Hepatocyte (in vitro differentiated cells): ENCODE measurements around the gene KCNQ5. TPM values are rescaled to one million over a fixed set of nuclear protein-coding genes. Genes with fewer than 3 reads are reported as not detected.

Source experiments
- DNase-seq: peaks from one replicate; pipeline ENCODE4 v3.0.0-alpha.2; 2016; ENCODE audit warnings: low spot score
- H2AFZ ChIP-seq: fragments of 200-600 bp; sonication (generic); 2 replicates; pipeline ENCODE4 v1.6.0; 2016; ENCODE audit warnings: antibody characterized with exemption, mild to moderate bottlenecking
- H3K27ac ChIP-seq: fragments of 200-600 bp; sonication (generic); 2 replicates; pipeline ENCODE4 v1.5.1; 2016; ENCODE audit warnings: mild to moderate bottlenecking
- H3K27me3 ChIP-seq: fragments of 200-600 bp; sonication (generic); 2 replicates; pipeline ENCODE4 v1.6.1; 2016
- H3K36me3 ChIP-seq: fragments of 200-600 bp; sonication (generic); replicated peaks from 2 replicates; pipeline ENCODE4 v1.5.1; 2016; ENCODE audit warnings: low read depth; ENCODE audit not compliant: insufficient read depth
- H3K4me1 ChIP-seq: fragments of 200-600 bp; sonication (generic); 2 replicates; pipeline ENCODE4 v1.5.1; 2016; ENCODE audit warnings: mild to moderate bottlenecking, moderate library complexity; ENCODE audit not compliant: insufficient read depth
- H3K4me2 ChIP-seq: fragments of 200-600 bp; sonication (generic); 2 replicates; pipeline ENCODE4 v1.6.0; 2016
- H3K4me3 ChIP-seq: fragments of 200-600 bp; sonication (generic); 2 replicates; pipeline ENCODE4 v1.5.1; 2016; ENCODE audit warnings: mild to moderate bottlenecking
- H3K79me2 ChIP-seq: fragments of 200-600 bp; sonication (generic); 2 replicates; pipeline ENCODE4 v1.6.0; 2017; ENCODE audit warnings: mild to moderate bottlenecking
- H3K9me2 ChIP-seq: fragments of 200-600 bp; sonication (generic); replicated peaks from 2 replicates; pipeline ENCODE4 v1.6.0; 2017; ENCODE audit warnings: mild to moderate bottlenecking; ENCODE audit not compliant: insufficient read depth
- H3K9me3 ChIP-seq: fragments of 200-600 bp; sonication (generic); 2 replicates; pipeline ENCODE4 v1.5.1; 2016; ENCODE audit warnings: low read depth, mild to moderate bottlenecking
- H4K20me1 ChIP-seq: fragments of 200-600 bp; sonication (generic); 2 replicates; pipeline ENCODE4 v1.6.0; 2016; ENCODE audit warnings: mild to moderate bottlenecking; ENCODE audit not compliant: insufficient read depth, poor library complexity, severe bottlenecking
- EZH2 ChIP-seq: fragments of 200-600 bp; sonication (generic); IDR thresholded peaks from 2 replicates; pipeline ENCODE4 v1.6.1; 2016; ENCODE audit warnings: antibody characterized with exemption, mild to moderate bottlenecking, borderline replicate concordance
- EZH2phosphoT487 ChIP-seq: fragments of 200-600 bp; sonication (generic); IDR thresholded peaks from one replicate; pipeline ENCODE4 v1.6.1; 2018; ENCODE audit warnings: antibody characterized with exemption, mild to moderate bottlenecking, low read depth, moderate library complexity; ENCODE audit not compliant: unreplicated experiment, severe bottlenecking
- WGBS: methylation state at CpG from one replicate; pipeline ENCODE4 v1.1.6; 2016; ENCODE audit warnings: low lambda C conversion rate; ENCODE audit errors: missing lambda C conversion rate; 5-methylcytosine and 5-hydroxymethylcytosine counted together
- polyA plus RNA-seq: library from polyadenylated mRNA; unstranded; fragments of >200 nt; fragmentation: Nextera tagmentation; extraction: Ambion mirVana; gene quantifications from 2 replicates; pipeline ENCODE4 v1.2.1, GENCODE V29; 2016
- total RNA-seq: library from RNA; depleted of rRNA; stranded (reverse); fragments of >200 nt; gene quantifications from 2 replicates; pipeline ENCODE4 v1.2.3, GENCODE V29; 2014
- TF ChIP-seq, protein P1 (sequence below): fragments of 200-600 bp; sonication (generic); IDR thresholded peaks from 2 replicates; pipeline ENCODE4 v1.5.1; 2016; ENCODE audit warnings: antibody characterized with exemption, mild to moderate bottlenecking; ENCODE audit not compliant: poor library complexity

The KCNQ5 gene
- total and polyA plus RNA-seq, 2 experiments from 2014 or later: 1.6 to 2.0 TPM

DNA sequence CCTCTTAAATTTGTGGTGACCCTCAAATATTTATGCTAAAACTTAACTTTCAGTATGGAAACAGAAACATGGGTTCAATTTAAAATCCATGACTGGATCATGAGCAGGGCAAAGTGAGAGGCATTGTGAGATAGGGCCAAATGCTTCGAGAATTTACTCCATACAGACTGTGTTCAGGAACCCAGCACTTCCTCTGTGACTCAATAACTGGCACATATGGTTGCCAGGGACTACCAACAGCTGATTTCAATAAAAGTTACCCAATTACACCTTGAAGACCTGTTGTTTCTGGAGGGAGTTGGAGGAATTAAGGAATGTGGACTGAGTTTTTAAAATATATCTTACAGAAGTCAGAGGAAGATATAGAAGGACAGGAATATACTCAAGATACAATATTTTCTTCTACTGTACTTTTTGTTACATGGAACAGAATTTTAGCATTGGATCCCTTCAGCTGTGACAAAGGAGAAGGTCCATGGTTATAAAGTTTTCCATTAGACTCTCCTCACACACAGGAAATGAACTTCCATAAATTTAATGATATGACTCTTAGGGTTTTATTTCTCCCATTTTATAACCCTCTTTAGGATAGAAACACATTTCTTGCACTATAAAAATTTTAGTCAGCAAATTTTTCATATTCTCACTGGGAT lies 344.9 kb downstream of the KCNQ5 start:
- Histone ChIP-seq H3K9me2 (no peaks in the 10 kb centered on the region), H3K4me1 (no peaks in the 10 kb centered on the region), H3K4me3 (no peak overlapping the region), H3K4me2 (no peak overlapping the region), H3K79me2 (no peaks in the 10 kb centered on the region), H2AFZ (no peak overlapping the region), H3K27ac (no peak overlapping the region), H3K27me3 (no peaks in the 10 kb centered on the region), H3K9me3 (no peaks in the 10 kb centered on the region), H4K20me1 (no peaks in the 10 kb centered on the region), H3K36me3 (no peaks in the 10 kb centered on the region)
- 78% methylated on average over 1 of the region's 1 CpG for WGBS
- TF ChIP-seq EZH2phosphoT487 (no peak), EZH2 (no peak)
- TF ChIP-seq, protein P1, sequence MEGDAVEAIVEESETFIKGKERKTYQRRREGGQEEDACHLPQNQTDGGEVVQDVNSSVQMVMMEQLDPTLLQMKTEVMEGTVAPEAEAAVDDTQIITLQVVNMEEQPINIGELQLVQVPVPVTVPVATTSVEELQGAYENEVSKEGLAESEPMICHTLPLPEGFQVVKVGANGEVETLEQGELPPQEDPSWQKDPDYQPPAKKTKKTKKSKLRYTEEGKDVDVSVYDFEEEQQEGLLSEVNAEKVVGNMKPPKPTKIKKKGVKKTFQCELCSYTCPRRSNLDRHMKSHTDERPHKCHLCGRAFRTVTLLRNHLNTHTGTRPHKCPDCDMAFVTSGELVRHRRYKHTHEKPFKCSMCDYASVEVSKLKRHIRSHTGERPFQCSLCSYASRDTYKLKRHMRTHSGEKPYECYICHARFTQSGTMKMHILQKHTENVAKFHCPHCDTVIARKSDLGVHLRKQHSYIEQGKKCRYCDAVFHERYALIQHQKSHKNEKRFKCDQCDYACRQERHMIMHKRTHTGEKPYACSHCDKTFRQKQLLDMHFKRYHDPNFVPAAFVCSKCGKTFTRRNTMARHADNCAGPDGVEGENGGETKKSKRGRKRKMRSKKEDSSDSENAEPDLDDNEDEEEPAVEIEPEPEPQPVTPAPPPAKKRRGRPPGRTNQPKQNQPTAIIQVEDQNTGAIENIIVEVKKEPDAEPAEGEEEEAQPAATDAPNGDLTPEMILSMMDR: no peak
- no peak for DNase-seq

DNA sequence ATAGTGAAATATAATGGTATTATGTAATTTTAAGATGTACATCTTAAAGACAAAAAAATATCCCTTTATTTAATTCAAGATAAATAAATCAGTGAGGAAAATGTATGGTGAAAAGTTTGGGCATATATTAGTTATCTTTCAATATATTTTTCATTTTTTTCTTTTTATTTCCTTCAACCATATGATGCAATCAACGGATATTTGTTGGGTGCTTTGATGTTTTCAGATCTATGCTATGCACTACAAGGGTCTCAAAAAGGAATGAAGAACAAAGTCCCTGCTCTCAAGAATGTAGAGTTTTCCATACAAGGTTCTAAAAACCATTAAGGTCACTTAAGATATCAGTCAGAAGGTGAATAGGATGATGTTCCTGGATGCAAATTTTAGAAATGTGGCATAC lies 345.5 kb downstream of the KCNQ5 start:
- Histone ChIP-seq H3K9me3 (no peaks in the 10 kb centered on the region), H3K27me3 (no peaks in the 10 kb centered on the region), H3K9me2 (no peaks in the 10 kb centered on the region), H2AFZ (no peak overlapping the region), H4K20me1 (no peaks in the 10 kb centered on the region), H3K36me3 (no peaks in the 10 kb centered on the region), H3K27ac (no peak overlapping the region), H3K4me2 (no peak overlapping the region), H3K4me3 (no peak overlapping the region), H3K79me2 (no peaks in the 10 kb centered on the region), H3K4me1 (no peaks in the 10 kb centered on the region)
- DNase-seq: no peak
- WGBS: 89% methylated on average over 1 of the region's 1 CpG
- TF ChIP-seq EZH2: no peak
- TF ChIP-seq EZH2phosphoT487: no peak
- TF ChIP-seq, protein P1: no peak

DNA sequence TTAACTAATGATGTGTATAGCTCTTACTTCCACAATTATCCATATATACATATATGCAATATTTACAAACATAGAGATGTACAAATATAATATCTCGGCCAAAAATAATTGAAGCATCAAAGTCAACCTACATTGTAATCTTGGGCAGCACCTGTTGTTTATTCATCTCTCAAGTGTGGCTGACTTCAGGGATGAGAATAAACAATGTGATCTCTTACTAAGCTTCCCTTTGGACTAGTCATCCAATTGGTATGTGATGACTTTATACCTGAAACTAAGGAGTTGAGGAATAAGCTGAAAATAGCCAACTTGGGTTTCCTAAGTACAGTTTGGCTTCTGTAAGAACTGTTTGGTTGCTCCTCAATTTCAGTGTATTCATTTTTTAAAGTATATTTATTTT lies 346.8 kb downstream of the KCNQ5 start:
- WGBS: 75% methylated on average over 1 of the region's 1 CpG
- H2AFZ ChIP-seq: no peak overlapping the region

More for the DNA sequence above, 346.8 kb downstream of the KCNQ5 start:
- Histone ChIP-seq H3K27ac (no peak overlapping the region), H3K9me3 (no peaks in the 10 kb centered on the region), H3K4me2 (no peak overlapping the region), H3K27me3 (no peaks in the 10 kb centered on the region), H3K36me3 (no peaks in the 10 kb centered on the region), H3K4me3 (no peak overlapping the region), H3K79me2 (no peaks in the 10 kb centered on the region), H3K9me2 (no peaks in the 10 kb centered on the region), H4K20me1 (no peaks in the 10 kb centered on the region), H3K4me1 (no peaks in the 10 kb centered on the region)
- TF ChIP-seq, protein P1: no peak
- TF ChIP-seq EZH2phosphoT487 (no peak), EZH2 (no peak)
- DNase-seq: peak; percentile 13
